Endothelial cell of umbilical vein (primary cell): ENCODE results near the gene MATN1.

Experiments
- EZH2 ChIP-seq: IDR thresholded peaks from 2 replicates; pipeline ENCODE4 v1.6.1; 2012; ENCODE audit warnings: borderline replicate concordance, low read depth, mild to moderate bottlenecking, moderate library complexity, low read length, inconsistent platforms; ENCODE audit not compliant: severe bottlenecking
- GATA2 ChIP-seq: IDR thresholded peaks from 2 replicates; pipeline ENCODE4 v1.7.0; 2011; ENCODE audit warnings: low read depth, mild to moderate bottlenecking, moderate library complexity, mixed read lengths, low read length; ENCODE audit not compliant: insufficient read length, insufficient read depth
- POLR2A ChIP-seq: IDR thresholded peaks from 2 replicates; pipeline ENCODE4 v1.6.1; 2012; ENCODE audit warnings: low read depth, mild to moderate bottlenecking, control low read depth, low read length
- TF ChIP-seq, protein P1 (sequence below), 2 donors: IDR thresholded peaks; 1 replicate in 1 of 2; 2 replicates in 1 of 2; pipeline ENCODE4 v1.5.1; 2011; ENCODE audit warnings: low read length in 2 of 2, mild to moderate bottlenecking in 2 of 2, moderate library complexity in 2 of 2, control low read depth in 1 of 2, inconsistent platforms in 1 of 2, low read depth in 1 of 2; ENCODE audit not compliant: insufficient read depth in 1 of 2; ENCODE audit errors: extremely low read depth in 1 of 2

DNA sequence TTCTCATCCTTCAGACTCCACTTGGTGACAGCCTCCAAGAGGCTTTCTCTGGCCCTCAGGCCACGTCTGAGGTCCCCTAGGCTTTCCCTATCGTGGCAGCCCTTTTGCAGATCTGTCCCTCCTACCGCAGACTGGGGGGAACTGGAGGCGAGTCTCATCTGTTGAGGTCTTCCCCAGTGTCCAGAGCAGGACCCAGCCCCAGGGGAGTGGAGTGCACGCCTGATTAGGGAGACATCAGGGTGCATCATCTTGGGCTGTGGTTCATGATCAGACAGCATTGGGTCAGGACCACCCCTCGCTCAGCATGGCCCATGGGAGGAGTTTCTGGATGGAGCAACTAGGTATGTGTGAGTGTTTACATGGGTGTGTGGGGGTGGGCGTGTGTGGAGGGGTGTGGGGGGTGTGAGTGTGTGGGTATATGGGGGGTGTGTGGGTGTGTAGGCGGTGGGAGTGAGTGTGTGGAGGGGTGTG, 8.5 kb upstream of the MATN1 start:
- TF ChIP-seq EZH2 (no peak), GATA2 (no peak), POLR2A (no peak)
- TF ChIP-seq, protein P1, sequence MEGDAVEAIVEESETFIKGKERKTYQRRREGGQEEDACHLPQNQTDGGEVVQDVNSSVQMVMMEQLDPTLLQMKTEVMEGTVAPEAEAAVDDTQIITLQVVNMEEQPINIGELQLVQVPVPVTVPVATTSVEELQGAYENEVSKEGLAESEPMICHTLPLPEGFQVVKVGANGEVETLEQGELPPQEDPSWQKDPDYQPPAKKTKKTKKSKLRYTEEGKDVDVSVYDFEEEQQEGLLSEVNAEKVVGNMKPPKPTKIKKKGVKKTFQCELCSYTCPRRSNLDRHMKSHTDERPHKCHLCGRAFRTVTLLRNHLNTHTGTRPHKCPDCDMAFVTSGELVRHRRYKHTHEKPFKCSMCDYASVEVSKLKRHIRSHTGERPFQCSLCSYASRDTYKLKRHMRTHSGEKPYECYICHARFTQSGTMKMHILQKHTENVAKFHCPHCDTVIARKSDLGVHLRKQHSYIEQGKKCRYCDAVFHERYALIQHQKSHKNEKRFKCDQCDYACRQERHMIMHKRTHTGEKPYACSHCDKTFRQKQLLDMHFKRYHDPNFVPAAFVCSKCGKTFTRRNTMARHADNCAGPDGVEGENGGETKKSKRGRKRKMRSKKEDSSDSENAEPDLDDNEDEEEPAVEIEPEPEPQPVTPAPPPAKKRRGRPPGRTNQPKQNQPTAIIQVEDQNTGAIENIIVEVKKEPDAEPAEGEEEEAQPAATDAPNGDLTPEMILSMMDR (IDR thresholded peaks at IDR 0.05; ENCODE audit: extremely low read depth in 1 of 2, insufficient read depth in 1 of 2, low read depth in 1 of 2, low read length in 2 of 2) = no peak
